GM18861 (cell line): ENCODE data around the gene C1QTNF6.

Source experiments
- ATAC-seq: cut with Tn5 transposase; IDR thresholded peaks from one replicate; pipeline ENCODE4 v1.9.1; 2021; ENCODE audit not compliant: unreplicated experiment

Gene C1QTNF6

GRCh38 chr22:37146507-37147180 is 41.4 kb downstream of the C1QTNF6 start:
- ATAC-seq, result no peak

DNA sequence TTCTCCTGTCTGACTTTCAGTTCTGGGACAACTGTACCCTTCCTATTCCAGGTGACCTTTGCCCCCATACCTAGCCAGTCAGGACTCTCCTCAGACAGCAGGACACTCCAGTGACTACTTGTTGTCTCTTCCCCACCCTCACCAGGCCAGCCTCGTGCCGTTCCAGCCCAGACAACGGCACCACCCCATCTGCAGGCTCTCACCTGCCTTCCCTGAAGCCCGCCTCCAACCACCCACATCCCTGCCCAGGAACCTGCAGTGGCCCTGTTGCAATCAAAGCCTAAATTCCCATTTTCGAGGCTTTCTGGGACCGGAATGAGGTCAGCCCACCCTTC is 42.0 kb downstream of the C1QTNF6 start:
- no peak for ATAC-seq

- no peak for ATAC-seq
Observed at GRCh38 chr22:37145180-37146050, 42.6 kb downstream of the C1QTNF6 start.

DNA sequence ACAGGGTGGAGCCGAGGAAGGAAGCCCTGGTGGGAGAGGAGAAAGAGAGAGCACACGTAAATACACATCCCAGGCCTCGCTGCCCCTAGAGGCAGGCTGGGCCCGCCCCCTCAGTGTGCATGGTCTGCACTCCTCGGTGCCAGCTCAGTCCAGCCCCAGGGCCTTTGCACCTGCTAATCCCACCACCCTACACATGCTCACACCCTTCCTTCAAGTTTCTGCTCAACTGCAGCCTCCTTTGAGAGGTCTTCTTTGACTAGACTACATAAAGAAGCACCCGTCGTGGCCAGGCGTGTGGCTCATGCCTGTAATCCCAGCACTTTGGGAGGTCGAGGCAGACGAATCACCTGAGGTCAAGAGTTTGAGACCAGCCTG is 43.9 kb downstream of the C1QTNF6 start:
- ATAC-seq, result no peak

DNA sequence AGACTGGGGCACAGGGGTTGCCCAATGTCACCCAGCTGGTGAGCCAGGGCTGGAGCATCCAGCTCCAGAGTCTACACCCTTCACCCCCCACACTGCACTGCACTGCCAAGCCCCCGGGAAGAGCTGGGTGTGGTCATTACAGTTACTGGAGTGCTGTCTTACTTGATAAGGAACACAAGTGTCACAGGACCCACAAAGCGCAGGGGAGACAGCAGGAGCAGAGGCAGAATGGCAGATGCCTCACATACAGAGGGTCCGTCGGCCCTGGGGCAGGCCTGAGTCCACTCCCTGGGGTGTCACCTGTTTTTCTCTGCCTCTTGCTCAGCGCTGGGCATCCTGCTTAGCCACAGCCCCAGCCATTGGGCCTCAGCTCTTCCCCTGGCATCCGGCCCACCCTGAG is 46.1 kb downstream of the C1QTNF6 start:
- no peak for ATAC-seq

DNA sequence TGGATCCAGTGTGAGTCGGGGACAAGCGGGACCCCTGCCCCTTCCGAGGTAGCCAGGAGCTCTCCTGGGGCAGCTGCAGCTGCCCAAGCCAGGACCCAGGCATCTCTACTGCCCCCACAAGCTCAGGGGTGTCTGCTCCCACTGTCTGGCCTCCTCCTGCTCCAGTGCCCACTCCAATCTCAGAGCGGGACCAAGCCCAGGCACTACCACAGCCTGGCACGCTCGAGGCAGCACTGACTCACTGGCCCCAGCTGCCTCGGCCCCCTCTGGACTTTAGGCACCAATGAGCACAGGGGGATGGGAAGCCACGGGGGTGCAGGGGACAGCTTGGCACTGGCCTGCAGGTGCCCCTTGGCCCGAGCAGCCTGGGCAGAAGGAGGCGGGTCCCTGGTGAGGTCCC is 46.6 kb downstream of the C1QTNF6 start:
- no peak for ATAC-seq

- no peak for ATAC-seq
Observed at GRCh38 chr22:37140686-37141323, 47.2 kb downstream of the C1QTNF6 start.

DNA sequence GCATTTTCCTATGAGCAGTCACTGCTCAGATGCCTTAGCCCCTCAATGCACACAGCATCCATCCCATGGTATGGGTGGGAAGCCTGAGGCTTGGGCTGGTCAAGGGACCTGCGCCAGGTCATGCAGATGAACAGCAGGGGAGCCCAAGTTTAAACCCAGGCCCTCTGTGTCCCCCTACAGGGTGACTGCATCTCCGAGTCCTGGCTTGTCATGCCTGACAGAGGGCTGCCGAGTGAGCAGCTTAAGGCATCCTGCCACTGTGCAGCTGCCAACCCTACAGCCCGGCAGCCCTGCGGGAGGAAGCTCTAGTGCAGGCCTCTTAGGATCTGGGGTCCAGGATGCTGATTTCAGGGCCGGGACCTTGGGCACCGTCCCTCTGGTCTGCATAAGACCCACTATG is 48.3 kb downstream of the C1QTNF6 start:
- ATAC-seq, result no peak

GRCh38 chr22:37138849-37139561 is 49.0 kb downstream of the C1QTNF6 start:
- no peak for ATAC-seq

DNA sequence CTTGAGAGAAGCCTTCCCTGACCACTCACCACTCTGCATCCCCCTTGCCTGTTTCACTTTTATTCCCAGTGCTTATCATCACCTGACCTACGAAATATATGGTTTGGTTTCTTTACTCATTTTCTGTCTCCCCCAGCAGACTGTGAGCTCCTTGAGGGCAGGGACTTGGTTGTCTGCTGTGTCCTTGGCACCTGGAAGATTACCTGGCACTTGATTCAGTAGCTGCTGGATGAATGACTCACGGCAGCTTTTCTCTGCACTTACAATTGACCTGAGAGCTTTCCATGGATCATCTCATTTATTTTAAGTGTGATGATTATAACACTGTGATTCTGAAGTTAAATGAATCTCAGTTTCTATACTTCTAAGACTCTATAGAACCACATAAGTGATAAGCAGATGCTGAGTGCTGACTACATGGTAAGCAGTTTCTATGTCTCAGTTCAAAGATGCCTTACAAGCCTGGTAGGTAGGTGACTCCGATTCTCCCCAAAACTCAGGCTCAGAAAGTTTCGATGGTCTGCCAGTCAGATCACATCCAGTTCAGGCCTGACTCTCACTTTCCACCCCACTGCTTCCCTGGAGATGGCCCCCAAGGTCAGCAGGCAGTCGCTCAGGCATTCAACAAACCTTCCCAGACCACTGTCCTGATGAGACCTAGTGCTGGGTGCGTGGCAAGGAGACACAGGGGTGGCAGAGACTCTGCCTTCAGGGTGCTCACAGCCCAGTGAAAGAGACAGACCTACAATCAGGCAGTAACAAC is 50.0 kb downstream of the C1QTNF6 start:
- ATAC-seq, result no peak

DNA sequence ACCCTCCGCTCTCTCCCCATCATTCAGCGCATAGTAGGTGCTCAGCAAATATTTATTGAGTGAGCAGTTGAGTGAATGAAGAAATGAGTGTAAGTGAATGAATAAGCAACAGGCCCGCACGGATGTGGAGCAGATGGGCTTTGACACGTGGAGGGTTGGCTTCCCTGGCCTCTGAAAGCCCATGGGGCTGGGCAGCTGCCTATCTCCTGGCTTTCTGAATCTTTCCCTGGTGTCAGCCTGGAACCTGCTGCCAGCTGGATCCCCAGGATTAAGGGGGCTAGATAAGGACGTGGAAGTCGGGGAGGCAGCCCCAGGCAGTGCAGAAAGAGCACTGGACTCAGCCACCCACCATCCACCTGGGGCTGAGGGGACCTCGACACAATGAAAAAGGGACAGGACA is 50.9 kb downstream of the C1QTNF6 start:
- no peak for ATAC-seq

- no peak for ATAC-seq
Observed at GRCh38 chr22:37135023-37135422, 53.0 kb downstream of the C1QTNF6 start.

- no peak for ATAC-seq
Observed at GRCh38 chr22:37133304-37134018, 54.6 kb downstream of the C1QTNF6 start.

DNA sequence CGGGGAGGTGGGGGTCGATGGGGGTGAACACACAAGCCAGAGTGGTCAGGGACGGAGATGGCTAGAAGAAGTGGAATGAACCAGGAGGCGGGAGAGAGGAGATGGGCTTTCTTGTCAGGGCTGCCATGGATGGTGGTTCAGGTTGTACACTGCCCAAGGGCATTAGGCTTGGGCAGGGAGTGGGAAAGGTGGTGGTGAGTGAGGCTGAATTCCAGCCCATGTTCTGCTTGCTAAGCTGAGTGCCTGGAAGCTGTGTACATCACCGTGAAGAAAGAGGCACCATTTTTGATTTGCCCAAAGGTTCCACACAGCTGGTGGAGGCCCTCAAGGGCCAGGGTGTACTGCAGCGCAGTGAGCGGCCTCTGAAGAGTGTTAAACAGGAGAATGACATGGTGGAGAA is 55.3 kb downstream of the C1QTNF6 start:
- no peak for ATAC-seq
